HEK293 (cell line): ENCODE results near the gene SPIRE1.

ENCODE experiments used
- CTCF ChIA-PET: fragments of 350-600 bp; formaldehyde crosslinking; extraction: SDS; loops from one replicate; lab custom pipeline; 2021; ENCODE audit warnings: antibody characterized with exemption; lab: Yijun Ruan, JAX
- POLR2A ChIA-PET: fragments of 300-600 bp; formaldehyde crosslinking; extraction: SDS; loops from one replicate; lab custom pipeline; 2020; ENCODE audit warnings: antibody characterized with exemption, inconsistent platforms; lab: Yijun Ruan, JAX
- H3K27ac ChIP-seq: fragments of 200-500 bp; sonication (Bioruptor generic); 2 replicates; pipeline ENCODE4 v1.5.1; 2014; ENCODE audit warnings: low read depth, low read length, control low read depth, inconsistent platforms; ENCODE audit errors: extremely low read depth
- H3K36me3 ChIP-seq, 2 experiments: fragments of 200-500 bp in 1 of 2; sonication (Bioruptor generic) in 1 of 2; 1 replicate in 1 of 2; 2 replicates in 1 of 2; pipeline ENCODE4 v1.5.1; 2014 to 2017; ENCODE audit warnings: inconsistent platforms in 2 of 2, low read length in 2 of 2; ENCODE audit not compliant: control insufficient read depth in 2 of 2, insufficient read depth in 1 of 2
- H3K4me1 ChIP-seq: fragments of 200-500 bp; sonication (Bioruptor generic); 2 replicates; pipeline ENCODE4 v1.5.1; 2014; ENCODE audit warnings: mild to moderate bottlenecking, low read length, inconsistent platforms; ENCODE audit not compliant: control insufficient read depth, insufficient read depth
- H3K4me3 ChIP-seq: 2 replicates; pipeline ENCODE4 v1.5.1; 2011; ENCODE audit warnings: low read depth, mild to moderate bottlenecking, control low read depth, low read length, moderate library complexity
- H3K9me3 ChIP-seq: fragments of 200-500 bp; sonication (Bioruptor generic); 2 replicates; pipeline ENCODE4 v1.5.1; 2014; ENCODE audit warnings: low read depth, low read length, inconsistent platforms; ENCODE audit not compliant: control insufficient read depth, insufficient read depth
- HIC1 ChIP-seq: fragments of 450-650 bp; formaldehyde crosslinking; IDR thresholded peaks from 2 replicates; pipeline ENCODE4 v1.5.1; 2016; ENCODE audit warnings: missing biosample characterization, missing genetic modification characterization
- KLF7 ChIP-seq: fragments of 450-650 bp; formaldehyde crosslinking; IDR thresholded peaks from 2 replicates; pipeline ENCODE4 v1.5.1; 2016; ENCODE audit warnings: missing biosample characterization, missing genetic modification characterization, borderline replicate concordance
- SALL2 ChIP-seq: fragments of 450-650 bp; formaldehyde crosslinking; IDR thresholded peaks from 2 replicates; pipeline ENCODE4 v1.5.0; 2017; ENCODE audit warnings: missing biosample characterization, mild to moderate bottlenecking, missing genetic modification characterization, borderline replicate concordance
- SP7 ChIP-seq: fragments of 450-650 bp; formaldehyde crosslinking; IDR thresholded peaks from 2 replicates; pipeline ENCODE4 v1.5.1; 2016; ENCODE audit warnings: missing biosample characterization, missing genetic modification characterization
- TSHZ1 ChIP-seq: fragments of 450-650 bp; formaldehyde crosslinking; IDR thresholded peaks from 2 replicates; pipeline ENCODE4 v1.5.1; 2016; ENCODE audit warnings: missing biosample characterization, missing genetic modification characterization, borderline replicate concordance
- ZBTB1 ChIP-seq: fragments of 450-650 bp; formaldehyde crosslinking; IDR thresholded peaks from 2 replicates; pipeline ENCODE4 v1.5.1; 2016; ENCODE audit warnings: missing biosample characterization, missing genetic modification characterization
- ZBTB49 ChIP-seq: fragments of 450-650 bp; formaldehyde crosslinking; IDR thresholded peaks from 2 replicates; pipeline ENCODE4 v1.5.1; 2016; ENCODE audit warnings: missing biosample characterization, missing genetic modification characterization, low read depth
- ZBTB7A ChIP-seq: fragments of 450-650 bp; formaldehyde crosslinking; IDR thresholded peaks from 2 replicates; pipeline ENCODE4 v1.5.1; 2016; ENCODE audit warnings: low read depth, missing biosample characterization, missing genetic modification characterization
- ZFHX2 ChIP-seq: fragments of 450-650 bp; formaldehyde crosslinking; conservative IDR thresholded peaks from 2 replicates; pipeline ENCODE4 v1.5.1; 2016; ENCODE audit warnings: missing biosample characterization, missing genetic modification characterization
- ZIC2 ChIP-seq: fragments of 450-650 bp; formaldehyde crosslinking; IDR thresholded peaks from 2 replicates; pipeline ENCODE4 v1.5.1; 2016; ENCODE audit warnings: missing biosample characterization, missing genetic modification characterization
- ZNF214 ChIP-seq: fragments of 450-650 bp; formaldehyde crosslinking; IDR thresholded peaks from 2 replicates; pipeline ENCODE4 v1.5.1; 2017; ENCODE audit warnings: missing biosample characterization, mild to moderate bottlenecking, missing genetic modification characterization, borderline replicate concordance
- ZNF266 ChIP-seq: fragments of 450-650 bp; formaldehyde crosslinking; IDR thresholded peaks from 2 replicates; pipeline ENCODE4 v1.5.1; 2016; ENCODE audit warnings: missing biosample characterization, missing genetic modification characterization, low read depth
- ZNF324 ChIP-seq: fragments of 450-650 bp; formaldehyde crosslinking; IDR thresholded peaks from 2 replicates; pipeline ENCODE4 v1.5.1; 2016; ENCODE audit warnings: missing biosample characterization, missing genetic modification characterization
- ZNF341 ChIP-seq: fragments of 450-650 bp; formaldehyde crosslinking; IDR thresholded peaks from 2 replicates; pipeline ENCODE4; 2016; ENCODE audit warnings: low read depth, missing biosample characterization, missing genetic modification characterization
- ZNF404 ChIP-seq: fragments of 450-650 bp; formaldehyde crosslinking; IDR thresholded peaks from 2 replicates; pipeline ENCODE4 v1.5.1; 2017; ENCODE audit warnings: missing biosample characterization, missing genetic modification characterization
- ZNF48 ChIP-seq: fragments of 450-650 bp; formaldehyde crosslinking; IDR thresholded peaks from 2 replicates; pipeline ENCODE4 v1.5.1; 2016; ENCODE audit warnings: missing biosample characterization, missing genetic modification characterization
- ZNF548 ChIP-seq: fragments of 450-650 bp; formaldehyde crosslinking; IDR thresholded peaks from 2 replicates; pipeline ENCODE4 v1.5.1; 2016; ENCODE audit warnings: missing biosample characterization, missing genetic modification characterization
- ZNF571 ChIP-seq: fragments of 450-650 bp; formaldehyde crosslinking; IDR thresholded peaks from 2 replicates; pipeline ENCODE4 v1.5.0; 2017; ENCODE audit warnings: missing biosample characterization, missing genetic modification characterization
- ZNF596 ChIP-seq: fragments of 450-650 bp; IDR thresholded peaks from 2 replicates; pipeline ENCODE4 v1.5.0; 2018; ENCODE audit warnings: missing biosample characterization, mild to moderate bottlenecking, missing genetic modification characterization, moderate library complexity
- ZNF600 ChIP-seq: fragments of 450-650 bp; formaldehyde crosslinking; IDR thresholded peaks from 2 replicates; pipeline ENCODE4 v1.5.1; 2016; ENCODE audit warnings: missing biosample characterization, missing genetic modification characterization
- ZNF621 ChIP-seq: fragments of 450-650 bp; formaldehyde crosslinking; IDR thresholded peaks from 2 replicates; pipeline ENCODE4 v1.5.1; 2017; ENCODE audit warnings: missing biosample characterization, missing genetic modification characterization
- ZNF658 ChIP-seq: fragments of 450-650 bp; formaldehyde crosslinking; IDR thresholded peaks from 2 replicates; pipeline ENCODE4; 2016; ENCODE audit warnings: missing biosample characterization, missing genetic modification characterization
- ZNF692 ChIP-seq: fragments of 450-650 bp; formaldehyde crosslinking; IDR thresholded peaks from 2 replicates; pipeline ENCODE4 v1.5.1; 2016; ENCODE audit warnings: missing biosample characterization, missing genetic modification characterization
- ZNF747 ChIP-seq: fragments of 450-650 bp; formaldehyde crosslinking; IDR thresholded peaks from 2 replicates; pipeline ENCODE4 v1.5.1; 2016; ENCODE audit warnings: missing biosample characterization, missing genetic modification characterization
- ZNF792 ChIP-seq: fragments of 450-650 bp; formaldehyde crosslinking; IDR thresholded peaks from 2 replicates; pipeline ENCODE4 v1.5.1; 2016; ENCODE audit warnings: missing biosample characterization, missing genetic modification characterization
- TF ChIP-seq, protein P1 (sequence below): fragments of 450-650 bp; formaldehyde crosslinking; IDR thresholded peaks from 2 replicates; pipeline ENCODE4 v1.5.1; 2016; ENCODE audit warnings: missing biosample characterization, missing genetic modification characterization

The SPIRE1 gene

DNA sequence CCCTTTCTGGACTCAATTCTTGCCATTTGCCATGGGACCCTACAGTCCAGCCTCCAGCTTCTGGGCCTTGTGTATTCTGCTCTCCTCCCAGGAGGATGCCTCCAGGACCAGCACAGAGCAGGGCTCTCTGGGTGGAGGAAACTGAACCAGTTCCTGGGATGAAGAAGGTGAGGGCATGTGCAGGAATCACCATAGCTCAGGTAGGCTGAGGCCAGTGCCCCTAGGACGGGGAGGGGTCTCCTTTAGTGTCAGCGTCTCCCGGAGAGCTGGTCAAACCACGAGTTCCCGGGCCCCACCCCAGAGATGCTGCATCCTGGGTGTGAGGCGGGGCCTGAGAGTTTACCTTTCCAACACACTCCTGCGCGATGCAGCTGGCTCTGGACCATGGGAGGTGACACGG lies 256.0 kb downstream of the SPIRE1 start:
- POLR2A ChIA-PET = interaction anchor here (0.6 to 0.8 kb wide), 2 partner anchors 9 to 265 kb away, joined by 3 read pairs; no protein-coding TSS in a partner anchor
- H3K27ac ChIP-seq = no peak overlapping the region
- no peak overlapping the region for H3K4me3 ChIP-seq
- CTCF ChIA-PET = interaction anchor here (0.9 to 7.2 kb wide), 3 partner anchors 11 to 258 kb away, joined by 3 to 65 read pairs (median 6); no protein-coding TSS in a partner anchor
- no peaks in the 10 kb centered on the region for H3K36me3 ChIP-seq
- TF ChIP-seq ZBTB7A (tag by site-specific recombination) = no peak
- no peak for TF ChIP-seq ZNF600 (tag by site-specific recombination)
- TF ChIP-seq ZNF621 (tag by site-specific recombination) = no peak
- TF ChIP-seq ZNF571 = no peak
- no peak for TF ChIP-seq KLF7 (tag by site-specific recombination)
- TF ChIP-seq ZNF692 (tag by site-specific recombination) = no peak
- no peak for TF ChIP-seq ZNF548
- TF ChIP-seq ZIC2 (tag by site-specific recombination) = no peak
- no peak for TF ChIP-seq ZBTB1 (tag by site-specific recombination)
- TF ChIP-seq ZNF747 (tag by site-specific recombination) = no peak
- TF ChIP-seq ZNF404 (tag by site-specific recombination) = no peak
- TF ChIP-seq ZNF658 (tag by site-specific recombination) = no peak
- TF ChIP-seq SALL2 = no peak
- no peak for TF ChIP-seq ZNF341 (tag by site-specific recombination)
- no peak for TF ChIP-seq ZFHX2 (tag by site-specific recombination)
- no peak for TF ChIP-seq ZNF48 (tag by site-specific recombination)
- TF ChIP-seq ZNF214 (tag by site-specific recombination) = no peak
- no peak for TF ChIP-seq ZNF324 (tag by site-specific recombination)
- no peak for TF ChIP-seq ZBTB49 (tag by site-specific recombination)
- no peak for TF ChIP-seq ZNF792 (tag by site-specific recombination)
- TF ChIP-seq, all 188 proteins: peak for 0
- H3K4me1 ChIP-seq = peaks cover 6% of the 10 kb centered on the region
- H3K9me3 ChIP-seq = no peaks in the 10 kb centered on the region

- H3K27ac ChIP-seq = no peak overlapping the region
- ChIA-PET CTCF (interaction anchor here (0.6 to 1.6 kb wide), 3 partner anchors 18 to 54 kb away, joined by 3 to 7 read pairs (median 3); no protein-coding TSS in a partner anchor), POLR2A (no interaction called here)
- H3K9me3 ChIP-seq = no peaks in the 10 kb centered on the region
- H3K4me1 ChIP-seq = peaks cover 6% of the 10 kb centered on the region
- H3K4me3 ChIP-seq = no peak overlapping the region
- H3K36me3 ChIP-seq = no peaks in the 10 kb centered on the region
- no peak for TF ChIP-seq SP7 (tag by site-specific recombination)
- TF ChIP-seq, protein P1, sequence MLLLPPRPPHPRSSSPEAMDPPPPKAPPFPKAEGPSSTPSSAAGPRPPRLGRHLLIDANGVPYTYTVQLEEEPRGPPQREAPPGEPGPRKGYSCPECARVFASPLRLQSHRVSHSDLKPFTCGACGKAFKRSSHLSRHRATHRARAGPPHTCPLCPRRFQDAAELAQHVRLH = no peak
- no peak for TF ChIP-seq TSHZ1 (tag by site-specific recombination)
- no peak for TF ChIP-seq SALL2
- TF ChIP-seq ZNF266 = no peak
- TF ChIP-seq HIC1 = no peak
- TF ChIP-seq ZNF596 = no peak
These were observed 258.7 kb downstream of the SPIRE1 start for GRCh38 chr18:12399231-12399630.
